Measurements from ENCODE around the gene THYN1.

GRCh38 chr11:134292661-134293060 is 39.5 kb upstream of the THYN1 start:
- TF ChIP-seq CTCF (IDR thresholded peaks at IDR 0.05) (no peak), ZFX (IDR thresholded peaks at IDR 0.05; ENCODE audit: borderline replicate concordance) (no peak)

Data from 22Rv1 (cell line).